HEK293 (cell line): ENCODE data around the gene CYP4F3.

Experiments used
- CTCF ChIA-PET: fragments of 350-600 bp; formaldehyde crosslinking; extraction: SDS; loops from one replicate; lab custom pipeline; 2021; ENCODE audit warnings: antibody characterized with exemption; lab: Yijun Ruan, JAX
- POLR2A ChIA-PET: fragments of 300-600 bp; formaldehyde crosslinking; extraction: SDS; loops from one replicate; lab custom pipeline; 2020; ENCODE audit warnings: antibody characterized with exemption, inconsistent platforms; lab: Yijun Ruan, JAX
- H3K27ac ChIP-seq: fragments of 200-500 bp; sonication (Bioruptor generic); 2 replicates; pipeline ENCODE4 v1.5.1; 2014; ENCODE audit warnings: low read depth, low read length, control low read depth, inconsistent platforms; ENCODE audit errors: extremely low read depth
- H3K36me3 ChIP-seq, 2 experiments: fragments of 200-500 bp in 1 of 2; sonication (Bioruptor generic) in 1 of 2; 1 replicate in 1 of 2; 2 replicates in 1 of 2; pipeline ENCODE4 v1.5.1; 2014 to 2017; ENCODE audit warnings: inconsistent platforms in 2 of 2, low read length in 2 of 2; ENCODE audit not compliant: control insufficient read depth in 2 of 2, insufficient read depth in 1 of 2
- H3K4me1 ChIP-seq: fragments of 200-500 bp; sonication (Bioruptor generic); 2 replicates; pipeline ENCODE4 v1.5.1; 2014; ENCODE audit warnings: mild to moderate bottlenecking, low read length, inconsistent platforms; ENCODE audit not compliant: control insufficient read depth, insufficient read depth
- H3K4me3 ChIP-seq: 2 replicates; pipeline ENCODE4 v1.5.1; 2011; ENCODE audit warnings: low read depth, mild to moderate bottlenecking, control low read depth, low read length, moderate library complexity
- H3K9me3 ChIP-seq: fragments of 200-500 bp; sonication (Bioruptor generic); 2 replicates; pipeline ENCODE4 v1.5.1; 2014; ENCODE audit warnings: low read depth, low read length, inconsistent platforms; ENCODE audit not compliant: control insufficient read depth, insufficient read depth
- EGR2 ChIP-seq: fragments of 450-650 bp; formaldehyde crosslinking; IDR thresholded peaks from 2 replicates; pipeline ENCODE4 v1.5.1; 2016; ENCODE audit warnings: low read depth, missing biosample characterization, missing genetic modification characterization
- GLI4 ChIP-seq: fragments of 450-650 bp; formaldehyde crosslinking; IDR thresholded peaks from 2 replicates; pipeline ENCODE4 v1.5.1; 2016; ENCODE audit warnings: missing biosample characterization, missing genetic modification characterization
- HOXC10 ChIP-seq: sonication (generic); formaldehyde crosslinking; IDR thresholded peaks from 2 replicates; pipeline ENCODE4 v1.8.1; 2023; ENCODE audit warnings: mild to moderate bottlenecking, missing genetic modification reagents
- KLF8 ChIP-seq: fragments of 450-650 bp; formaldehyde crosslinking; IDR thresholded peaks from 2 replicates; pipeline ENCODE4 v1.5.1; 2016; ENCODE audit warnings: missing biosample characterization, missing genetic modification characterization
- OSR2 ChIP-seq: fragments of 450-650 bp; formaldehyde crosslinking; IDR thresholded peaks from 2 replicates; pipeline ENCODE4 v1.5.1; 2016; ENCODE audit warnings: missing biosample characterization, missing genetic modification characterization
- OVOL3 ChIP-seq: fragments of 450-650 bp; formaldehyde crosslinking; IDR thresholded peaks from 2 replicates; pipeline ENCODE4 v1.5.1; 2016; ENCODE audit warnings: missing biosample characterization, missing genetic modification characterization
- PRDM1 ChIP-seq: fragments of 450-650 bp; formaldehyde crosslinking; IDR thresholded peaks from 2 replicates; pipeline ENCODE4; 2016; ENCODE audit warnings: missing biosample characterization, missing genetic modification characterization
- PRDM2 ChIP-seq: fragments of 450-650 bp; formaldehyde crosslinking; IDR thresholded peaks from 2 replicates; pipeline ENCODE4 v1.5.1; 2016; ENCODE audit warnings: missing biosample characterization, missing genetic modification characterization, borderline replicate concordance
- RBAK ChIP-seq: fragments of 450-650 bp; formaldehyde crosslinking; IDR thresholded peaks from 2 replicates; pipeline ENCODE4 v1.5.1; 2016; ENCODE audit warnings: missing biosample characterization, missing genetic modification characterization
- SCRT1 ChIP-seq: fragments of 450-650 bp; formaldehyde crosslinking; IDR thresholded peaks from 2 replicates; pipeline ENCODE4 v1.5.1; 2016; ENCODE audit warnings: missing biosample characterization, missing genetic modification characterization, borderline replicate concordance
- SETDB1 ChIP-seq: IDR thresholded peaks from one replicate; pipeline ENCODE4 v1.6.1; 2017; ENCODE audit warnings: mild to moderate bottlenecking, low read length, moderate library complexity, mixed read lengths; ENCODE audit not compliant: insufficient read length
- TRIM28 ChIP-seq: IDR thresholded peaks from 2 replicates; pipeline ENCODE4 v1.6.1; 2011; ENCODE audit warnings: low read length, control low read depth, borderline replicate concordance
- ZFHX2 ChIP-seq: fragments of 450-650 bp; formaldehyde crosslinking; conservative IDR thresholded peaks from 2 replicates; pipeline ENCODE4 v1.5.1; 2016; ENCODE audit warnings: missing biosample characterization, missing genetic modification characterization
- ZNF121 ChIP-seq: fragments of 450-650 bp; formaldehyde crosslinking; IDR thresholded peaks from 2 replicates; pipeline ENCODE4 v1.5.1; 2016; ENCODE audit warnings: missing biosample characterization, missing genetic modification characterization
- ZNF132 ChIP-seq: fragments of 450-650 bp; formaldehyde crosslinking; IDR thresholded peaks from 2 replicates; pipeline ENCODE4 v1.5.1; 2017; ENCODE audit warnings: missing biosample characterization, missing genetic modification characterization, borderline replicate concordance
- ZNF157 ChIP-seq: fragments of 450-650 bp; formaldehyde crosslinking; IDR thresholded peaks from 2 replicates; pipeline ENCODE4 v1.5.1; 2016; ENCODE audit warnings: missing biosample characterization, missing genetic modification characterization
- ZNF174 ChIP-seq: fragments of 450-650 bp; formaldehyde crosslinking; IDR thresholded peaks from 2 replicates; pipeline ENCODE4 v1.5.0; 2017; ENCODE audit warnings: missing biosample characterization, mild to moderate bottlenecking, missing genetic modification characterization
- ZNF18 ChIP-seq: fragments of 450-650 bp; formaldehyde crosslinking; IDR thresholded peaks from 2 replicates; pipeline ENCODE4 v1.5.1; 2016; ENCODE audit warnings: missing biosample characterization, missing genetic modification characterization
- ZNF239 ChIP-seq: fragments of 450-650 bp; formaldehyde crosslinking; IDR thresholded peaks from 2 replicates; pipeline ENCODE4 v1.5.1; 2016; ENCODE audit warnings: missing biosample characterization, missing genetic modification characterization
- ZNF394 ChIP-seq: fragments of 450-650 bp; formaldehyde crosslinking; IDR thresholded peaks from 2 replicates; pipeline ENCODE4 v1.5.1; 2016; ENCODE audit warnings: missing biosample characterization, missing genetic modification characterization, mild to moderate bottlenecking, moderate library complexity, borderline replicate concordance
- ZNF48 ChIP-seq: fragments of 450-650 bp; formaldehyde crosslinking; IDR thresholded peaks from 2 replicates; pipeline ENCODE4 v1.5.1; 2016; ENCODE audit warnings: missing biosample characterization, missing genetic modification characterization
- ZNF544 ChIP-seq: fragments of 450-650 bp; formaldehyde crosslinking; IDR thresholded peaks from 2 replicates; pipeline ENCODE4 v1.5.0; 2017; ENCODE audit warnings: missing biosample characterization, missing genetic modification characterization
- ZNF704 ChIP-seq: fragments of 450-650 bp; formaldehyde crosslinking; IDR thresholded peaks from 2 replicates; pipeline ENCODE4 v1.5.1; 2016; ENCODE audit warnings: missing biosample characterization, missing genetic modification characterization
- ZNF707 ChIP-seq: fragments of 450-650 bp; formaldehyde crosslinking; IDR thresholded peaks from 2 replicates; pipeline ENCODE4 v1.5.1; 2016; ENCODE audit warnings: missing biosample characterization, missing genetic modification characterization

CYP4F3 gene

GRCh38 chr19:15634105-15634504 is 6.6 kb upstream of the CYP4F3 start:
- H3K36me3 ChIP-seq: no peaks in the 10 kb centered on the region
- H3K27ac ChIP-seq: no peak overlapping the region
- TF ChIP-seq ZNF157 (tag by site-specific recombination) (no peak), EGR2 (tag by site-specific recombination) (no peak), ZFHX2 (no peak), SCRT1 (tag by site-specific recombination) (no peak), ZNF707 (tag by site-specific recombination) (no peak)
- ChIA-PET POLR2A (no interaction called here), CTCF (interaction anchor here (0.6 to 0.7 kb wide), 2 partner anchors 73 to 332 kb away, joined by 3 read pairs; no protein-coding TSS in a partner anchor)
- no peaks in the 10 kb centered on the region for H3K4me1 ChIP-seq
- no peaks in the 10 kb centered on the region for H3K9me3 ChIP-seq
- no peak overlapping the region for H3K4me3 ChIP-seq

- ChIA-PET POLR2A (no interaction called here), CTCF (interaction anchor here (0.7 kb wide), 1 partner anchor 171 kb away, joined by 3 read pairs; no protein-coding TSS in a partner anchor)
- H3K9me3 ChIP-seq: no peaks in the 10 kb centered on the region
- no peaks in the 10 kb centered on the region for H3K4me1 ChIP-seq
- TF ChIP-seq ZNF132 (tag by site-specific recombination) (no peak), PRDM1 (no peak), KLF8 (no peak), OSR2 (tag by site-specific recombination) (no peak), OVOL3 (tag by site-specific recombination) (no peak), ZNF48 (tag by site-specific recombination) (no peak)
- no peak overlapping the region for H3K4me3 ChIP-seq
- H3K27ac ChIP-seq: no peak overlapping the region
- no peaks in the 10 kb centered on the region for H3K36me3 ChIP-seq
Observed at GRCh38 chr19:15635016-15635805, 5.5 kb upstream of the CYP4F3 start.

GRCh38 chr19:15636026-15636425 is 4.7 kb upstream of the CYP4F3 start:
- H3K27ac ChIP-seq: no peak overlapping the region
- no peak for TF ChIP-seq KLF8
- TF ChIP-seq ZNF544 (tag by site-specific recombination): no peak
- TF ChIP-seq ZNF121 (tag by site-specific recombination): no peak
- no peak for TF ChIP-seq HOXC10 (CRISPR knock-in tag)
- no peak for TF ChIP-seq PRDM2 (tag by site-specific recombination)
- TF ChIP-seq ZNF394 (tag by site-specific recombination): no peak
- TF ChIP-seq ZNF704 (tag by site-specific recombination): no peak
- no peak for TF ChIP-seq ZNF18 (tag by site-specific recombination)
- TF ChIP-seq RBAK (tag by site-specific recombination): no peak
- no peak for TF ChIP-seq ZNF174 (tag by site-specific recombination)
- TF ChIP-seq ZNF157 (tag by site-specific recombination): no peak
- no peak for TF ChIP-seq SETDB1
- no peak for TF ChIP-seq TRIM28
- TF ChIP-seq GLI4 (tag by site-specific recombination): no peak
- no peak for TF ChIP-seq ZNF239 (tag by site-specific recombination)
- H3K9me3 ChIP-seq: no peaks in the 10 kb centered on the region
- CTCF ChIA-PET: interaction anchor here (0.7 kb wide), 1 partner anchor 170 kb away, joined by 3 read pairs; no protein-coding TSS in a partner anchor
- H3K4me3 ChIP-seq: no peak overlapping the region
- H3K36me3 ChIP-seq: no peaks in the 10 kb centered on the region
- no peaks in the 10 kb centered on the region for H3K4me1 ChIP-seq
- POLR2A ChIA-PET: no interaction called here
